H1 (cell line): ENCODE measurements around the gene MAJIN.

Experiments used
- CHD2 ChIP-seq: IDR thresholded peaks from 2 replicates; pipeline ENCODE4 v1.6.1; 2012; ENCODE audit warnings: low read length, improper control_type of control experiment
- CTCF ChIP-seq, 3 experiments: IDR thresholded peaks; 1 replicate in 2 of 3; 2 replicates in 1 of 3; pipeline versions ENCODE4 v1.5.1 to v1.6.1; 2011; ENCODE audit warnings: low read length in 3 of 3, mild to moderate bottlenecking in 3 of 3, inconsistent platforms in 2 of 3, low read depth in 1 of 3, moderate library complexity in 1 of 3; ENCODE audit not compliant: insufficient read depth in 1 of 3; ENCODE audit errors: control extremely low read depth in 1 of 3
- JUND ChIP-seq: IDR thresholded peaks from 2 replicates; pipeline ENCODE4 v1.6.1; 2011; ENCODE audit warnings: mild to moderate bottlenecking, improper control_type of control experiment, low read length
- PHF8 ChIP-seq: fragments of 200-600 bp; sonication (generic); conservative IDR thresholded peaks from 2 replicates; pipeline ENCODE4 v1.7.1; 2012; ENCODE audit warnings: low read depth, mild to moderate bottlenecking, inconsistent platforms, low read length, moderate library complexity
- TAF1 ChIP-seq: IDR thresholded peaks from 2 replicates; pipeline ENCODE4 v1.6.1; 2011; ENCODE audit warnings: mild to moderate bottlenecking, low read depth, low read length

DNA sequence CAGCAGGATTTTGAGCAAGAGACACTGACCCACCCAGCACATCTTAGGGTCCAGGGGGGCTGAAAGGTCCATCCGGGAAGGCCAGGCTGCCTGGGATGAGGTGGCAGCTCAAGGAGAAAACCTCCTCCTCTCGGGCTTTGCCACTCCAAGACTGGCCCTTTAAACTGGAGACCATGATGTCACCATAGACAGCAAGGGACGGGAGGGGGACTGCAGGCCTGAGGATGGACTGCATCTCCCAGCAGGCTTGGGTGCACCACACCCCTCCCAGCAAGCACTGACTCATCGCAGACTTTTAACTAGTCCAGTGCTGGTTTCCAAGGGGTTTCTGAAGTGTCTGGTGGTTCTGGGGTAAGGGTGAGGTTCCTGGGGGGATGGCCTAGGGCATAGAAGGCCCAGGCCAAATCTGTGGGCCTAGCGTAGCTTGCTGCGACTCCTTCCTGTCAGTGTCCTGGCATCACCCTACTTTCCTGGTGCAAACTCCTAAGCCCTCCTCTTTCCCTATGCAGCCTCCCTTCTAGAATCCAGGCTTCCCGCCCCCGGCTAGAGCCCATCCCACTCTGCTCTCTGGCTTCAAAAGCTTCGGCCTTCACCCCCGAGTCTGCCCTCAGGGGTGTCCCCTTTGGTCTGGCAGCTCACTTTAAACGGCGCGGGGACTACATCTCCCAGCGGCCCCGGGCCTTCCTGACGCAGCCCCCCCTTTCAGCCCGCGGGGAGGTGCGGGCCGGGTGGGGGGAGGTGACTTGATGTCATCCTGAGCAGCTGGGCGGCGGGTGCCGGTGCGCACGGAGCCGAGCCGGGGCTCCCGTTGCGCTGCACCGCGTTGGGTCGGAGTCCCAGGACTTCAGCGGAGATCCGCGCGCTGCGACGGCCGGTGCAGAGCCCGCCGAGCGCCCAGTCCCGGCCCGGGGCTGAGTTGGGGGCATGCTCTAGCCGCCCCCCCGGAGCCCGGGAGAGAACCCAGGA lies 47.7 kb downstream of the MAJIN start, which contains the start of gene PPP2R5B:
- TF ChIP-seq JUND (peak; percentile 97), TAF1 (no peak), CHD2 (no peak; the same call in 1 of the 2 replicates), CTCF (IDR thresholded peaks at IDR 0.05; ENCODE audit: control extremely low read depth in 1 of 3, insufficient read depth in 1 of 3, low read depth in 1 of 3, low read length in 3 of 3) (no peak), PHF8 (0 out of 2 replicates have a peak, but pooled peaks have one; percentile 23)
